Esophagus mucosa (tissue), 1 donor: ENCODE results near the gene IER5. TPM values are rescaled to one million over a fixed set of nuclear protein-coding genes. Genes with fewer than 3 reads are reported as not detected.
"Not testable (repeated sequence)": the region's sequence is repeated elsewhere in the genome, so short reads cannot be mapped to it uniquely, and the experiment has no call there.

ENCODE experiments used
- ATAC-seq: fragments of 200-7000 bp; cut with Tn5 transposase; one replicate; pipeline ENCODE4 v1.9.1; 2020
- total RNA-seq: library from RNA; stranded (reverse); gene quantifications from one replicate; pipeline ENCODE4 v1.2.4, GENCODE V29; 2023
- donor health status: DM: yes; HTN: yes; CAD: no.

Gene IER5
- 21.4 TPM for total RNA-seq

DNA sequence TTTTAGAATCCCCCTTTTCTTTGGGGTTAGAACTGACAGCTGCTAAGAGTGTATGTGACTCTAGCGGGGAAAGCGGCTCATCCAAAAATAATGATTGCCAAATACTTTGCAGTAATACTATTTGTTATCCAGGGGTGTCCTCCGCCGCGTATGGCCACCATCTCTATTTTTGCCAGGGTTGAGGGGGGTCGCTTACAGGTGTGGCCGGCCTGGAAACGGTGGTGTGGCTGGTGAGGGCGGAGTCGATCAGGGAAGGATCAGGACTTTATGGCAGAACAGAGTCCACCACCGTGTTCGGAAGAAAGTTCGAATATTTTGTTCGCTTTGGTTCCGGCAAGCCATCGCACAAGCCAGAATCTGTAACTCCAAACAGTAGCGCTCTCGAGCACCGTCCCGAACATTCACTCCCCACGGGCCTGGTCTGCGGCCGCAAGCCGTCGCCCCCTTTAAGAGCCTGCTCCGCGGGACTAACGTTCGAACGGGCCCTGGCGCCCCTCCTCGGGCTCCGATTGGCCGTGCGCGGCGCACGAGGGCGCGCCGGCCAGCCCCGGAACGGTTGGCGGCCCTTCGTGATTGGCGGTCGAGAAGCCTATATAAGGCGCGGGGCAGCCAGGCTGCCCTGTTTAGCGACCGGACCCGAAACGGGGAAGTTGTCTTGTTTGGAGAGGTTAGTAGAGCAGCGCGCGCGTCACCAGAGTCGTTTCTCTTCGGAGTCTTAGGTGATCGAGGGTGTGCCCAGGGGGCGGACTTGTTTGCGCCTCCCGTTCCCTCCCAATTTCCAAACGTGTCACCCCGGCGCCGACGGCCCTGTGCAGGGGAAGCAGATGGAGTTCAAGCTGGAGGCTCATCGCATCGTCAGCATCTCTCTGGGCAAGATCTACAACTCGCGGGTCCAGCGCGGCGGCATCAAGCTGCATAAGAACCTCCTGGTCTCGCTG, at the start of gene IER5:
Gene IER5, plus strand, starts transcription at position 622 of the 938 bp plus-strand sequence. Its CDS starts 203 bp downstream, at position 825.
- ATAC-seq, result peak; percentile 87

- ATAC-seq, result no peak
Observed at GRCh38 chr1:181040284-181040865, 48.1 kb upstream of the IER5 start.

GRCh38 chr1:181043025-181043888, 45.2 kb upstream of the IER5 start:
- peak; percentile 86 for ATAC-seq

DNA sequence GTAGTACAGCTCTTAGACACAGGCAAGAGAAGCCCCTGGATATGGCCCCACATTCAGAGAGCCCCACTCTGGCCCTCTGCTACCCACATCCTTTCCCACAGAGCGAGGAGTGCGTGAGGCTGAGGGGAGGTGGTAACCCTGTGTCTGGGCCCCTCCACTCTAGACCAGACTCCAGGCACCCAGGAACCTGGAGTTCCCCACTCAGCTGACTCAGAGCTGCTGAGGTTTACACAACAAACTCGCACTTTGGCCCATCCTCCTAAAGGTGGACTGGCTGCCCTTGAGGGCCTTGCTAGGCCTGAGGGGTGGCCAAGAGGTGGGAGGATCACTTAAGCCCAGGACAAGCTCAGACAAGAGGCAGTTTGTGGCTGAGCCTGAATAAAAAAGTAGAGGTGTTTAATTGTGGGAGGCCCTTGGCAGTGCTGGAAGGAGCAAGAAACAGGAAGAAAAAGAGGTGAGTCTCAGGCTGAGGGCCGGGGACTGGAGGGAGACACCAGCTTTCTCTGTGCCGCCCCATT, 44.0 kb upstream of the IER5 start:
- peak; percentile 94 for ATAC-seq

- not testable (repeated sequence) for ATAC-seq
Observed at GRCh38 chr1:181045946-181046345, 42.6 kb upstream of the IER5 start.

GRCh38 chr1:181049378-181049777, 39.1 kb upstream of the IER5 start:
- ATAC-seq, result no peak

GRCh38 chr1:181050922-181051321, 37.6 kb upstream of the IER5 start:
- ATAC-seq, result no peak

- no peak for ATAC-seq
Observed at GRCh38 chr1:181056560-181056959, 31.9 kb upstream of the IER5 start.

- no peak for ATAC-seq
Observed at GRCh38 chr1:181057079-181057478, 31.4 kb upstream of the IER5 start.

- no peak for ATAC-seq
Observed at GRCh38 chr1:181059435-181059834, 29.1 kb upstream of the IER5 start.

DNA sequence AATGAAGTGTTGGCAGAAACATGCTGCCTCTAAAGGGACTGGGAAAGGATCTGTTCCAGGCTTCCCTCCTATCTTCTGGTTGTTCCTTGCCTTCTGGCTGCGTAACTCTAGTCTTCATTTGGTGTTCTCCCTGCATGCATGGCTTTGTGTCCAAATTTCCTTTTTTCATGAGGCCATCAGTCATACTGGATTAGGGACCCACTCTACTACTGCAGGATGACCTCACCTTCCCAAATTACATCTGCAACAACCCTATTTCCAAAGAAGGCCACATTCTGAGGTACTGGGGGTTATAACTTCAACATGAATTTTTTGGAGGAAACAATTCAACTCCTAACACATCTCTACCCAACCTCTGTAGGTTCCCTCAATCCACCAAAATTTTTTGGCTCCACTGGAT, 28.4 kb upstream of the IER5 start:
- no peak for ATAC-seq

DNA sequence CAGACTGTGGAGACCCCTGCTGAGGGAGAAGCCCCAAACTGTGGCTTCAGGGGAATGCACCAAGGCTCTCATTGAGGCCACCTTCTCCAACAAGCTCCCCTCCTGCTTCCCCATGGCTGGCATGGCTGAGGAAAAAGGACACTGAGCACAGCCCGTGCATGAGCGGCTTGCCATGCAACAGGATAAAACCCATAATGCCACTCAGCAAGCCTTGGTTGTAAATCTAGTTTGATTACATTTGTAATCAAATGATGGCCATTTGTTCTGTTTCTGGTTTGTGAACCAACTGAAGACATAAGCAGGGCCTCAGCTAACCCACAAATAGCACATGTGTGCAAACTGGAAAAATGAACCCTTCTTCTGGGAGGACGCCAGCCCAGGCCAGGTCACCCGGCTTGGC, 27.6 kb upstream of the IER5 start:
- not testable (repeated sequence) for ATAC-seq

DNA sequence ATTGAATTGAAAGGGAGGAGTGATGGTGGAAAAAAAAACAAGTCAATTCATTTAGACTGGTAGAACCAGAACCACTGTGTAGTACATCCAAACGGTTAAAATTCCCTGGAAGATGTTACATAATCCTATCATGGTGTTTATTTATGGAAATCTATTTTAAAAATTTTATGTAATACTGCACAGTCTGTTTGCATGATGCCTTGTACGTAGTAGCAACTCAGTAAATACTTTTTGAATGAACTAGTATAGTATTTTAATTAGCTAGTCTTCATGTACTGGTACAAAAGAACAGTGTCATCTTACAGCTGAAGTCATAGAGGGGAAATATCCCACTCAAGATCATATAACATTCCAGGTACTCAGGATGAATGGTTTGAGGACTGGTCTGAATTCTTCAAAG, 27.0 kb upstream of the IER5 start:
- no peak for ATAC-seq

GRCh38 chr1:181061891-181062835, 26.3 kb upstream of the IER5 start:
- peak; percentile 59 for ATAC-seq

GRCh38 chr1:181062836-181063428, 25.6 kb upstream of the IER5 start:
- ATAC-seq, result peak; percentile 51

DNA sequence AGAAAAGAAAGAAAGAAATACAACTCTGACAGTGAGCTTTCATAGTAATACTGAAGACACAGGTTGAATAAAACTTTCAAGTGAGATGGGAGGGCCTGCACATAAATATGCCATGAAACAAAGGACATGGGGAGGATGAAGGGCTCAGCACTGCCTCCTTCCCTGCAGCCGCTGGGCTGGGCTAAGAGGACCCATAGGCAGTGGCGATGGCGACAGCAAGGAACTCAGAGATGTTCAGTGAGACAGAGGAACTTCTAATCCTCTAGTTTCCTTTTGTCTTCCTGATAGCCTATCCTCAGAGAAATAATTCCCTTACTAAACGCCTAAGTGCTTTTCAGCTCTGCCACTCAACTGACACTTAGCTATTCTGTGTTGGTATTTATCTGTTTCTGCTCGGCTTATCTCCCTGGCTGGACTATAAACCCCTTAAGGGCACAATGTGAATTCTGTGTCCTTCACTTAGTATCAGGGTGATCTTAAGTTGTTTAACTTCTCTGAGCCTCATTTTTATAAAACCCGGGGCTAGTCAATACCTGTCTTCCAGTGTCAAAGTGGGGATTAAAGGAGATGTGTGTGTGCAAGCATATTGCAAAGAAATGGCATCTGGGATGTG, 24.4 kb upstream of the IER5 start:
- ATAC-seq, result peak; percentile 38

DNA sequence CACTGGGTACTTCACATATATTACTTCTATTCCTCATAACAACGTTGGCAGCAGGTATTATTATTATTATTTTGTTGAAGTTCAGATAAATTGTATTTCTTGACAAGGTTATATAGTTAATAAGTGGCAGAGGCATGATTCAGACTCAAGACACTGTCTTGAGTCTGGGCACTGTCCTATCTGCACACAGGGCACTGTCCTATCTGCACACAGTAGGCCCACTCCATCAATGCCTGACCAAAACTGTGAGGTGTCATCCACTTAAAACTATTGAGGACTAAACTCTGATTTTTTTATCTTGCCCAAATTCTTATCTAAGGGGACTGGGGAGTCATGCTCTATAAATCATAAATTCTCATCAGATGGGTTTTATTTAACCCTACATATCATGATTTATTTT, 23.8 kb upstream of the IER5 start:
- no peak for ATAC-seq

DNA sequence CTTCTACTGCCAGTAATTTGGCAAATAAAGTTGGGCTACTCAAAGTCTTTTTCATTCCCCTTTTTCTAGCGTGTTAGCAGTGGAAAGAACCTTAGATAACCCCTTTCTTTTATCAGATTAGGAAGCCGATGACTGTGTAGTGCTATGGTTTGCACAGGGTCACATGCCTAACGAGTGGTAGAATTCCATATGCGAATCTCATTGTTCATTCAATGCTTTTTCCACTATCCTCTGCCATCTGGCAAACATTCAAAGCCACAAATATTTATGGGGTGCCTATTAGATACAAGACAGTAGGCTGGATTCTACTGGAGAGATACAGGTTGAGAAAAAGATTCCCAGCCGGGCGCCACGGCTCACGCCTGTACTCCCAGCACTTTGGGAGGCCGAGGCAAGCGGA, 14.9 kb upstream of the IER5 start:
- ATAC-seq, result no peak

GRCh38 chr1:181075766-181076350, 12.6 kb upstream of the IER5 start:
- ATAC-seq, result no peak

DNA sequence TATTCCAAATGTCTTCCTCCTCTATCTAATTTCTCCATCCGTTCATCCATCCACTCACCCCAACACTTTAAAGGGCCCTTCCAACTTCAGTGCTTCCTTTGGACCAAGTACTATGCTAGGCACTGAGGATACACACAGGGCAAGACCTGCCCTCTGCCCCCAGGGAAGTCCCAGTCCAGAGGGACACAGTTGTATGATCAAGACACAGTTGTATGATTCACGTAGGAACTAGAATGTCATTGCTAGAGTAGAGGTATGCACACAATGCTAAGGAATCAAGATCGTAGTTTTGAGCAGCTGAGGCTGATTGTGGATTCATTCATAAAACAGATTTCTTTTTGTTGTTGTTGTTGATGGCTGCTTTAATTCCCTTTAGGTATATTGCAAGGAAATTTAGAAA, 11.6 kb upstream of the IER5 start:
- ATAC-seq, result no peak
